HPDE6-E6E7 (cell line): ENCODE measurements around the gene GPR65.
A peak's percentile ranks its signal among the peaks of the same experiment; 100 is the strongest.

Experiments
- DNase-seq: peaks from one replicate; pipeline ENCODE4 v3.0.0; 2011; ENCODE audit warnings: missing footprints; ENCODE audit errors: extremely low spot score

Gene GPR65, protein sequence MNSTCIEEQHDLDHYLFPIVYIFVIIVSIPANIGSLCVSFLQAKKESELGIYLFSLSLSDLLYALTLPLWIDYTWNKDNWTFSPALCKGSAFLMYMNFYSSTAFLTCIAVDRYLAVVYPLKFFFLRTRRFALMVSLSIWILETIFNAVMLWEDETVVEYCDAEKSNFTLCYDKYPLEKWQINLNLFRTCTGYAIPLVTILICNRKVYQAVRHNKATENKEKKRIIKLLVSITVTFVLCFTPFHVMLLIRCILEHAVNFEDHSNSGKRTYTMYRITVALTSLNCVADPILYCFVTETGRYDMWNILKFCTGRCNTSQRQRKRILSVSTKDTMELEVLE

GRCh38 chr14:88005050-88005481 lies at the start of gene GPR65:
Gene GPR65 (plus strand): TSS chr14:88005135. CDS start chr14:88010848, 5,713 bp downstream.
- no peak for DNase-seq

DNA sequence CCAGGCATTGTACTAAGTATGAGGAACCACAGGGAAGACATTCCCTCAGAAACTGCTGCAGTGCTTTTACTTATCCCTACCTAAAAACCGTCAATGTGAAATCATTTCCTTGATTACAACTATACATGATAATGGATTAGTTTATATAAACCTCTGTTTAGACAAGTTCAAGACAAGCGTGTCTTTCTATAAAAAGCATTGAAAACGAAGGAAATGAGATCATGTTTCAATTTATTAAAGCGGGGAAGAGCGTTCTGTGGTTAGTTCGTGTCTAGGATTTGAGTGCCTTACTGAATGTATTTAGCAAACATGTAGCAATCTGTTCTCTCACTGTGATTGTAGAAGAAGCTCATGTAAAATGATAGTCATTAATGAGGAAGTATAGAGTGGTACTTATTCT lies 49.4 kb upstream of the GPR65 start:
- DNase-seq = no peak

- DNase-seq = no peak
These were observed 44.7 kb upstream of the GPR65 start for GRCh38 chr14:87960013-87960787.

DNA sequence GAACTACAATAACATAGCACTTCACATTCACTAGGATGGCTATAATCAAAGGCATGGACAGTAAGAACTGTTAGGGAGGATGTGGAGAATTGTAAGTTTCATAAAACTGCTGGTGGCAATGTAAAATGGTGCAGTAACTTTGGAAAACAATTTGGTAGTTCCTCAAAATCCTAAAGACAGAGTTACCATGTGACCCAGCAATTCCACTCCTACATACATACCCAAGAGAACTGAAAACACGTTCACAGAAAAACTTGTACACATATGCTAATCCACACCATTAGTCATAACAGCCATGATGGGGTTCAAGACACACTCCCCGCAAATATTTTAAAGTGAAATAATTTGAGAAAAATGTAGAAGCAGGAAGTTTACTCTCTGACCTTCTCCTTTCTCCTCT lies 43.7 kb upstream of the GPR65 start:
- DNase-seq = no peak

- peak; percentile 21 for DNase-seq
These were observed 38.1 kb upstream of the GPR65 start for GRCh38 chr14:87966816-87967215.

DNA sequence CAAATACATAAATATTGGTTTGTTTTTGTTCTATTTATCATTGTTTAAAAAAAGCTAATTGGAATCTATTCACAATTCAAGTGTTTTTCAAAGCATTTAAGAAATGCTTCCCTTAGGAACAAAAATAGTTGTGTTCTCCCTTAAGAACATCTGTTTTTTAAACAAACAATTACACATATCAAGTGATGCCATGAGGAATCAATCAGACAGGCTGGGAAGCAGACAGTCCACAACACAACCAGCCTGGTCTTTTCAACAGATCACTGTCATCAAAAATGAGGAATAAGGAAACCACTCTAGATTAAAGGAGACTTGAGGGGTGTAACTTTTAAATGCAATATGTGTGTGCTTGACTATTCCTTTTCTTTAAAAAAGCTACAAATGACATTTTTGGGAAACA lies 37.4 kb upstream of the GPR65 start:
- DNase-seq = no peak

DNA sequence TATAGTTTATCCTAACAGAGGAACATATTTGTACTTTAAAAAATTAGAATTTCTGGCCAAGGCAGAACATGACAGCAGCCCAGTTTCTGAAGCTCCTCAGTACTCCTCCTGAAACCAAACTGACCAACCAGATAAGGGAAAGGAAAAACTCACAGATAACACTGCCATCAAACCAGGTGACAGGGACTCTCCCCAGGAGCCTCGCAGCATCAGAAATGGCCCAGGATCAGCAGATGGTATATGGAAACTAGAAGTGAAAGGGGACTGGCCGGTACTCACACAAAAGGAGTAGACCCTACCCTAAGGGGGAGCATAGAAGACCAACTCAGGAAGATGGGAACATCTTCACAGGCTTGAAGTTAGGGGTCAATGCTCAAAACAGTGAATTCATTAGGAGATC lies 33.9 kb upstream of the GPR65 start:
- DNase-seq = no peak

DNA sequence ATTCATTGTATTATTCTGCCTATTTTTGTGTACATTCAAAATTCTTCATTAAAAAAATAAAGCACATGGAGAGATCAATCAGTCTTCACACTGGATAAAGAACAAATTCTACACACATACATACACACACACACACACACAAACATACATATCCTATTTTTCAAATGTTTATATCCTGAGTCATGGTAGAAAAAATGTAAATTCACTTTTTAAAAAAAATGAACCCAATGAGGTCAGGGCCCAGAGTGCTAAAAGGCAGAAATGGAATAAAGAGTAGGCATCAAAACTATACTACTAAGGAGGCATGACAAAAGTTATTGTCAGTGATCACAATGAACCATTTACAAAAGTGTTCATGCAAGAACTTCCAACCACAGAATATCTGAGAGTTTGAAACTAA lies 29.3 kb upstream of the GPR65 start:
- no peak for DNase-seq

GRCh38 chr14:87979689-87980088 lies 25.2 kb upstream of the GPR65 start:
- no peak for DNase-seq

GRCh38 chr14:87989221-87989955 lies 15.5 kb upstream of the GPR65 start:
- no peak for DNase-seq

DNA sequence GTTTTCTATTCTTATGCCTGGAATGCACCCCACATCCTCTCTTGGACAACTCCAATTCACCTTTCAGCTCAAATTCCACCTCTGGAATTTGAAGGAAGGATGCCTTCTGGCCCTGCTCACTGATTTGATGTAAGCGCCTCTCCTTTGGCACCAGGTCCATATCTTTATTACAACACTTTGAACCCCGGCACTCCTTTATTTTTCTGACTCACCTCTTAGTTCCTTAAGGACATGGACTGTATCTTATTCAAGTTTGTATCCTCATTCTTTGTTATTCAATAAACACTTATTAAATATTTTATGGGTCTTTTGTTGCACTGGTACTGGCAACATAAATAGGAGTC lies 15.0 kb upstream of the GPR65 start:
- no peak for DNase-seq

DNA sequence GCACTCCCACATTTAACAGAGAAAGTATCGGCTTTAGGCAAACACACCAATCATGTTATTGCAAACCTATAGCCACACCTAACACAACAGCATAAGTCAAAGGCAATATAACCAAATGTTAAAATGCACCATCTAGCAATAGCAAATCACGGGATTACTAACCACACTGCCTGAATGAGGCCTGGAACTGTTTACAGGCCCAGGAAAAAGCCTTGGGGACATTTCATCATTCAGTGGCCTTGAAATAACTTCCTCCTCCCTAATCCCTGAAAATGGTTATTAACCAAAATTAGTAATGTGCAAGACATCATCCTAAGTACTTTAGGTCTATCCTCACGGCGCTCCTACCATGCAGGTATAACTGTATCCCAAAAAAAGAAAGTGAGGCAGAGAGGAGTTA lies 14.3 kb upstream of the GPR65 start:
- no peak for DNase-seq

GRCh38 chr14:87992346-87992717 lies 12.6 kb upstream of the GPR65 start:
- DNase-seq = no peak

GRCh38 chr14:87992718-87993628 lies 12.0 kb upstream of the GPR65 start, which contains the start of gene GALC:
Gene GALC (minus strand): TSS chr14:87993182. CDS start chr14:87993164, 18 bp downstream.
- DNase-seq = peak; percentile 79

DNA sequence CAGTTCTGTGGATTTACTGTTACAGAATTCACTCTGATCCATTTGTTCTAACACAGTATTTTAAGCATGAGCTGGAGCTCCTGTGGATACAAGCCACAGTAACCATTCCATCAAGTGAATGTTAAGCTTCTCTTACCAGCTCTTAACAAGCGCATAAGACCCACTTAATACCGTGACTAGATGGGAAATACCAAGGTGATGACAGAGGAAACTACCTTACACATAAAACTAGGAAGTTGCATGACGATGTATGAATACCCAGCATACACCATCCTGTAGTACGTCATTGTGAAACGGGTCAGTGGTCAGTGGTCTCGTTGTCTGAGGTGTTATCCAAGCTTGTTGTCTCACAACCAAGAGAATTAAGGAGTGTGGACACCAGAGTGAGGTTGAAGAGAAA lies 10.0 kb upstream of the GPR65 start:
- DNase-seq = no peak

DNA sequence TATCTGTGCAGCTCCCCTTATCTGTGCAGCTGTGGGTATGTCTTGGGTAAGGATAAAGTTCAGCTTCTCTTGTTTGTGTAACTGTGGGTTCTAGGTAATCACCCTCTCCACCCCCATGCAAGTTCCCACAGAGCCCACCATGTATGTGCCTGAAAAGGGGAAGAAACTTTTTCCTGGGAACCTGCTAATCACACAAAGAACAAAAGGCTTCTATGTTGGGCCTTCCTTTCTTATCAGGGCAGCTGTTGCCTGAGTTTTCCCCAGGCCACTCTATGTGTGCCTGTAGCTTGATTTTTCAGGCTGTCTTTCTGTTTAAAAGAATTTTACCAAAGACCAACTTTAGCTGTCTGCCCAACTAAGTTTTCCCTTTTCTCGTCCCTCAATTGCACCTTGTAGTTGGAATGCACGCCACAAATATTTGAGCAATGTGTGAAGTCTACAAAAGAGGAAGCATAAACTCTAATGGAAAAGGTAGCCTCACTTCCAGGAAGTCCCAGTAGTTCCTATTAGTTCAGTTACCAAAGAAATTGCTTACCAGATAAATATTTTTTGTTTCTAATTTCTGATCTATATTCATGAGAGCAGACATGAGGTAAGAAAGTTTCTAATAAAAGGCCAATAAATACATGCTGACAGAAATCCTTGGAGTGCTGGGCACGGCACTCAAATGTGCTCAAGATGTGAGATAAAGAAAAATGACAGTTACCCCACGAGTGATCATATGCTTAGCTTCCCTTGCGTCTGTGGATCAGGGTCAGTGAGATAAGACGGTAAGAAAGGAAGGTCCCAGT lies 9.2 kb upstream of the GPR65 start:
- DNase-seq = no peak

- DNase-seq = no peak
These were observed 8.7 kb upstream of the GPR65 start for GRCh38 chr14:87996291-87996592.

DNA sequence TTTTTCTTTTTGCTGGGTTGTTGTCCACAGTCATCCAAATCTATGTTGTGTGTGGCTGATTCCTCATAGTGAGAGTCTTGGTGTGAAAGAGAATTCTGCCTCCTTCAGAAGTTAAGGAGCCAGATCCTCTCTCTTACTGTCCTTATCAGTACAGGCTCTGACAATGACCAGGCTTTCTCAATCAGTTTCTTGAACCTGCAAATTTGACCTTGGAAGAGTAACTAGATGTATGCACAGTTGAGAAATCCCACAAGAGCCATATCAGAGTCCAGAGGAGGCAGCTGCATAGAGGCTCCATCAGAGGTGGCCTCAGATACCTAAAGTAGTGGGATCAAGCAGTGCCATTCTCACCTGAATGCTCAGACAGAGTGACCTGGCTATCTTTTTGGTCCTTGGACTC lies 6.5 kb upstream of the GPR65 start:
- no peak for DNase-seq

- DNase-seq = no peak
These were observed 5.7 kb upstream of the GPR65 start for GRCh38 chr14:87999277-87999676.

GRCh38 chr14:88002421-88003075 lies 2.4 kb upstream of the GPR65 start:
- DNase-seq = no peak
